Right lobe of liver (tissue), 4 donors: Measurements from ENCODE around the gene CD72.

Source experiments
- POLR2A ChIP-seq: fragments of 450-650 bp; IDR thresholded peaks from one replicate; pipeline ENCODE4 v1.6.1; 2017; ENCODE audit warnings: antibody characterized with exemption, mild to moderate bottlenecking
- TF ChIP-seq, protein P1 (sequence below), 4 donors: fragments of 200-600 bp in 3 of 4; fragments of 450-650 bp in 1 of 4; IDR thresholded peaks; one replicate each; pipeline versions ENCODE4 v1.5.1 to v1.8.0; 2016 to 2022; ENCODE audit warnings: antibody characterized with exemption in 4 of 4, mild to moderate bottlenecking in 2 of 4
- donor health status: DM: no; HTN: no; CAD: no.
- donor health status: DM: no; HTN: no; CAD: no.
- donor health status: DM: no; HTN: yes; CAD: no.

DNA sequence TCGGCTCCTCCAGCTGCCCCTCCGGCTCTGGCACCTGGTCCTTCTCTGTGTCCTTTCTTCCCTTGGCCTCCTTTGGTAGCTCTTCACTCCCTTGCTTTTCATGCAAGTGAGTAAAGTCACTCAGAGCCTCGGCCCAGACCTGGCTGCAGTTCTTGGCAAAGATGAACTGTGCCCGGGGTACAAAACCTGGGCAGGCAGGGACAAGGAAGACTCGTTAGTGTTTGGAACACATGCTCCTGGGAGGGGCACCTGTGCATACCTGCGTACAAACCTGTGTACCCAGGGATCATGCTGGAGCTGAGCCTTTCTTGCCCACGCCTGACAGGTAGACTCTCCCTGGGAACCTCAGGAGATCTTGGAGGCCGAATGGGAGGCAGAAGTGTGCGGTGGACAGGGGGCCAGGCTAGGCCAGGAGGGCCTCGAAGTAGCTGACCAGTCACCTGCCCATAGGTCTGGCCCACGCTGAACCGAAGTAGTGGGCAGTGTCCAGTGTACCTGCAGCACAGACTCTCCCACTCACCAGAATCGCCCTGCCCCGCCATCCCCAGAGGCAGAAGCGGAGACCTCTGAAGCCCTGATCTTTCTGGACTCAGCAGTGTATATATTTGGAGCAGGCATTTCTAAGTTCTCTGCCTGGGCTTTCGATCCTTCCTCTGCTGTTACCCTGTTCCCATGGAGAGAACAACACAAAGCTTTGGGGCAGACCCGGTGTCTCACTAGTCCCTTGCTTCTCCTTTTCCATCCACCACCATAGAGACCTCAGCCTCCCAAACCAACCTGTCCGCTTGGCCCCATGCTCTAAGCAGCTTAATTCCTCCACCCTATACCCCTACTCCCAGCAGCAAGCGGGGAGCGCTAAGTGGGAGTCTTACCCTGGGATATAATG, 55.1 kb downstream of the CD72 start:
- TF ChIP-seq, protein P1, sequence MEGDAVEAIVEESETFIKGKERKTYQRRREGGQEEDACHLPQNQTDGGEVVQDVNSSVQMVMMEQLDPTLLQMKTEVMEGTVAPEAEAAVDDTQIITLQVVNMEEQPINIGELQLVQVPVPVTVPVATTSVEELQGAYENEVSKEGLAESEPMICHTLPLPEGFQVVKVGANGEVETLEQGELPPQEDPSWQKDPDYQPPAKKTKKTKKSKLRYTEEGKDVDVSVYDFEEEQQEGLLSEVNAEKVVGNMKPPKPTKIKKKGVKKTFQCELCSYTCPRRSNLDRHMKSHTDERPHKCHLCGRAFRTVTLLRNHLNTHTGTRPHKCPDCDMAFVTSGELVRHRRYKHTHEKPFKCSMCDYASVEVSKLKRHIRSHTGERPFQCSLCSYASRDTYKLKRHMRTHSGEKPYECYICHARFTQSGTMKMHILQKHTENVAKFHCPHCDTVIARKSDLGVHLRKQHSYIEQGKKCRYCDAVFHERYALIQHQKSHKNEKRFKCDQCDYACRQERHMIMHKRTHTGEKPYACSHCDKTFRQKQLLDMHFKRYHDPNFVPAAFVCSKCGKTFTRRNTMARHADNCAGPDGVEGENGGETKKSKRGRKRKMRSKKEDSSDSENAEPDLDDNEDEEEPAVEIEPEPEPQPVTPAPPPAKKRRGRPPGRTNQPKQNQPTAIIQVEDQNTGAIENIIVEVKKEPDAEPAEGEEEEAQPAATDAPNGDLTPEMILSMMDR (IDR thresholded peaks at IDR 0.05), result no peak
- TF ChIP-seq POLR2A, result no peak
